CD1c-positive myeloid dendritic cell (primary cell): ENCODE results near the gene NBEAL1.
"Not testable (repeated sequence)": the region's sequence is repeated elsewhere in the genome, so short reads cannot be mapped to it uniquely, and the experiment has no call there.

ENCODE experiments used
- DNase-seq: peaks from one replicate; pipeline ENCODE4 v3.0.0-alpha.2; 2016; ENCODE audit errors: extremely low spot score

NBEAL1 gene

GRCh38 chr2:203225423-203226039 lies 210.9 kb downstream of the NBEAL1 start:
- peak; percentile 33 for DNase-seq

GRCh38 chr2:203229674-203230073 lies 215.0 kb downstream of the NBEAL1 start:
- not testable (repeated sequence) for DNase-seq

GRCh38 chr2:203237346-203238238 lies 222.9 kb downstream of the NBEAL1 start:
- DNase-seq = no peak

- DNase-seq = no peak
Measured at GRCh38 chr2:203238292-203238703, 223.6 kb downstream of the NBEAL1 start.

- DNase-seq = peak; percentile 99
Measured at GRCh38 chr2:203238704-203239526, 224.2 kb downstream of the NBEAL1 start, which contains the start of gene CYP20A1. Gene CYP20A1, plus strand, starts transcription at chr2:203239018. Its CDS starts 45 bp downstream, at chr2:203239063.

GRCh38 chr2:203240491-203240890 lies 225.8 kb downstream of the NBEAL1 start:
- no peak for DNase-seq

GRCh38 chr2:203242518-203242917 lies 227.8 kb downstream of the NBEAL1 start:
- no peak for DNase-seq

GRCh38 chr2:203246646-203247045 lies 232.0 kb downstream of the NBEAL1 start:
- DNase-seq = no peak

- DNase-seq = no peak
Measured at GRCh38 chr2:203252818-203253217, 238.1 kb downstream of the NBEAL1 start.

- DNase-seq = not testable (repeated sequence)
Measured at GRCh38 chr2:203253422-203254095, 238.9 kb downstream of the NBEAL1 start.

- DNase-seq = no peak
Measured at GRCh38 chr2:203261326-203262159, 246.9 kb downstream of the NBEAL1 start.
